Activated T-cell treated with anti-CD3 and anti-CD28 coated beads, Interleukin-2, amount 50 U/mL, for 4 hours (primary cell): ENCODE results near the gene UNC5C. TPM values are rescaled to one million over a fixed set of nuclear protein-coding genes. Genes with fewer than 3 reads are reported as not detected.

Experiments
- ATAC-seq, 2 donors: fragments of 200-7000 bp; cut with Tn5 transposase; one replicate each; pipeline ENCODE4 v1.10.0; 2021
- DNase-seq: peaks from one replicate; pipeline ENCODE4 v3.0.0-alpha.2; 2020
- H3K27me3 Mint-ChIP-seq: one replicate; pipeline ENCODE4 v1.8.0; 2021; ENCODE audit warnings: low read depth, mixed read lengths
- H3K36me3 Mint-ChIP-seq: one replicate; pipeline ENCODE4 v1.8.0; 2022; ENCODE audit warnings: mixed read lengths; ENCODE audit not compliant: insufficient read depth
- H3K4me1 Mint-ChIP-seq: one replicate; pipeline ENCODE4 v1.8.0; 2021; ENCODE audit warnings: low read depth, mixed read lengths
- H3K4me3 Mint-ChIP-seq: one replicate; pipeline ENCODE4 v1.8.0; 2021; ENCODE audit warnings: mild to moderate bottlenecking, moderate library complexity, mixed read lengths
- H3K9me3 Mint-ChIP-seq: one replicate; pipeline ENCODE4 v1.8.0; 2021; ENCODE audit warnings: mixed read lengths
- total RNA-seq, 3 donors: library from RNA; stranded (reverse); gene quantifications; one replicate each; pipeline ENCODE4 v1.2.1, GENCODE V29; 2021

The UNC5C gene
- total RNA-seq, 3 donors from 2014 or later, result 0.08 TPM; not detected in 2

DNA sequence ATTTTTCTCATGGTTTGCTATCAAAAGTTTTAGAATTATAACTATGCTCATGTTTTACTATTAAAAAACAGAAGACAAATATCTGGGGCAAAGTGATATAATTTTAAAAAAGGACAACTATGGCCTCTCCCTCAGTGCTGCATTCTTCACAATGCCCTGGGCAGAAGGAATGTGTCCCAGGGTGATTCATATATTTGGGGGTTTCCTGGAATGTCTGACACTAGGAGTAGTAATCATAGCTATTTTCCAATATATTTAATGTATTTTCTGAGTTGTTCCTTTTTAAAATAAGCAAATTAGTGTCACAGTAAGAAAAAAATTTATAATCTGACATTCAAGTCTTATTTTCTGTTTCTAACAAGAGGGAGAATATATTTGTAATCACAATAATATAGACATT is 281.7 kb downstream of the UNC5C start:
- DNase-seq, result no peak
- Mint-ChIP-seq H3K4me1 (no peaks in the 10 kb centered on the region), H3K4me3 (no peak overlapping the region), H3K36me3 (no peaks in the 10 kb centered on the region), H3K27me3 (no peaks in the 10 kb centered on the region), H3K9me3 (no peaks in the 10 kb centered on the region)
- ATAC-seq, result no peak

DNA sequence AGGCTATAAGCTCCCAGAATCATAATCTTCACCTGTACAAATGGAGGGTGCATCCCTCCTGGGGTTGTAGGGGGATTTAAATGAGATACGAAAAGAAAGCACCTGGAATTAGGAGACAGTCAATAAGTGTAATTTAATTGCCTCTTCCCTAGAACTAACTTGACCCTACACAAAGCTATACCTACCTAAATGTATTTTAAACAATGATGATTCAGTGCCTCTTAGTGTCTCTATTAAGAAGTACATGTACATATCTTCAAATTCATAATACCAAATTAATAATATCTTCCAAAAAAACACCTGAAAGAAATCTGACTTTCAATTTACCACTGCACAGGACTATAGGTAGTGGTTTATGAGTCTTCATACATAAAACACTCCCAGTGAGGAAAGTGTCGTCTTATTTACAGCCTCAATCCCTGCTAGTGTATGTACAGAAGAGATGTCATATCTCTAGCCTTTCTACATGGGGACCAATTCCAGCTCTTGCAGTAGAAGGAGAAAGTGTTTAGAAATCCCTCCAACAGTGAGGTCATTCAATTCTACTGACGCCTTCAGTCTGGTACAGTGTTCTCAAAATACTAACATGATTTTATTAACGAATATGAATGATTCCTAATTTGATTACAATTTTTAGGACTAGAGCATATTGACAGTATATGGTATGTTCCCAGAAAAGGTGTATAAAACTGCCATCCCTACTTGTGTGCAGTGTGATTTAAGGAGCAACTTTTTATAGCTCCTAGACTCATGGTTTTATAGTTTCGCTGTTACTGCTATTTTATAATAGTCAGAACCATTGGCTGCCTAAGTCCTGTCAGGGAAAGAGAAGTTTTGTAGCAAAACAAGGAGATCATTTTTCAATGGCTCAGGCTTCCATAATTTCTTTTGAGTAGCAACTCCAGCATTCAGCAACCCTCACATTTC is 282.7 kb downstream of the UNC5C start:
- ATAC-seq, result no peak
- DNase-seq, result no peak
- Mint-ChIP-seq H3K36me3 (no peaks in the 10 kb centered on the region), H3K27me3 (no peaks in the 10 kb centered on the region), H3K4me1 (no peaks in the 10 kb centered on the region), H3K9me3 (no peaks in the 10 kb centered on the region), H3K4me3 (no peak overlapping the region)

DNA sequence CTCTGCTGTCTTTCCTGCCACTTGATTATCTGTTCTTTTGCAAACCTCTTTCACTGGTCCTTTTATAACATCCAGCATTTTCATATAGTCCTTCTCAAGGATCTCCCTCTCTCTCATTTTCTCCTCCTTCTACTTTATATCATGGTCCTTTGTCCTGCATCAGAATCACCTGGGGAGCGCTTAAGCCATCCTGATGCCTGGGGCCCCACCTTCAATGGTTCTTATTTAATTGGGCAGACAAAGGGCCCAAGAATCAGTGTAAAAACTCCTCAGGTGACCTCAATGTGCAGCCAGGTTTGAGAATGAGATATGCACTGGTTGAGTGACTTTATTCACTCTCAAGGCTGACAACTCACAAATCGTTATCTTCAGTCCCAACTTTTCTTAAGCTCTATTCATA is 283.9 kb downstream of the UNC5C start:
- no peaks in the 10 kb centered on the region for H3K9me3 Mint-ChIP-seq

DNA sequence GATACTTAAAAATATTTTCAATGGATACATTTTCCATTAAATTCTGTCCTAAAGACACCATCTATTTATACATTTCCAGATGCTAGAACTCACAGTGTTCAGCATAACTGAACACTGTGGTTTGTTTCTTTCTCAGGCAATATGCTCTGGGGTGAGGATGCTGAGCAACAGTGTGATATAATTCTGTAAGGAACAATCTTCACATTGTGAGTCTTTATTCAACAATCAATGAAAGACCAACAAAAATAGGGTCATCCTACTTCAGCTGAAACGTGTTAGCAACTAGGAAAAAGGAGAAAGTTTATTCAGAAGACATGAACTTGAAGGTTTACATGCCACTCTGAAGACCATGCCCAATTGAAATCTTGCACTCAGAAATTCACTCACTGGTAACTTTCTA is 284.8 kb downstream of the UNC5C start:
- no peak overlapping the region for H3K4me3 Mint-ChIP-seq
- H3K27me3 Mint-ChIP-seq, result no peaks in the 10 kb centered on the region
- DNase-seq (no peak), ATAC-seq (no peak)
- H3K9me3 Mint-ChIP-seq, result no peaks in the 10 kb centered on the region
- no peaks in the 10 kb centered on the region for H3K36me3 Mint-ChIP-seq
- H3K4me1 Mint-ChIP-seq, result no peaks in the 10 kb centered on the region

More for the DNA sequence above, 283.9 kb downstream of the UNC5C start:
- DNase-seq, result no peak
- Mint-ChIP-seq H3K4me3 (no peak overlapping the region), H3K27me3 (no peaks in the 10 kb centered on the region), H3K4me1 (no peaks in the 10 kb centered on the region), H3K36me3 (no peaks in the 10 kb centered on the region)
- ATAC-seq, result no peak

DNA sequence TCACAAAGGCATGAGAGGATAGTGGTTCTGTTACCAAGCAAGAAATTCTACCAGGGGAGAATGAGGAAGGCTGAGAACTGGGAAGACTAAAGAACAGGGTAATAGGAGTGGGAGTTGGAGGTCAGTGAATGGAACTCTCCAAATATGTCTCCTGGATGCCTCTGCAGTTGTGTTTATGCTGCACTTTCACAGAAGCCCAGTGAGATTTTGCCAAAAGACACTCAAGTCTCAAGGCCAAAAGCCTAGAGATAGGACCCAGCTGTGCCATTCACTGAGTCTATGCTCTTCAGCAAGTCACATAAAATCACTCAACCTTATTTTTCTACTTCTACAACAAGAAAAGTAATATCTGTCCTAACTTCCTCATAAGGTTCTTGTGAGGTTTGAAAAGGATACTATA is 285.4 kb downstream of the UNC5C start:
- ATAC-seq, result no peak
- H3K36me3 Mint-ChIP-seq, result no peaks in the 10 kb centered on the region
- no peaks in the 10 kb centered on the region for H3K27me3 Mint-ChIP-seq
- no peaks in the 10 kb centered on the region for H3K4me1 Mint-ChIP-seq
- no peak for DNase-seq
- no peaks in the 10 kb centered on the region for H3K9me3 Mint-ChIP-seq
- H3K4me3 Mint-ChIP-seq, result no peak overlapping the region

DNA sequence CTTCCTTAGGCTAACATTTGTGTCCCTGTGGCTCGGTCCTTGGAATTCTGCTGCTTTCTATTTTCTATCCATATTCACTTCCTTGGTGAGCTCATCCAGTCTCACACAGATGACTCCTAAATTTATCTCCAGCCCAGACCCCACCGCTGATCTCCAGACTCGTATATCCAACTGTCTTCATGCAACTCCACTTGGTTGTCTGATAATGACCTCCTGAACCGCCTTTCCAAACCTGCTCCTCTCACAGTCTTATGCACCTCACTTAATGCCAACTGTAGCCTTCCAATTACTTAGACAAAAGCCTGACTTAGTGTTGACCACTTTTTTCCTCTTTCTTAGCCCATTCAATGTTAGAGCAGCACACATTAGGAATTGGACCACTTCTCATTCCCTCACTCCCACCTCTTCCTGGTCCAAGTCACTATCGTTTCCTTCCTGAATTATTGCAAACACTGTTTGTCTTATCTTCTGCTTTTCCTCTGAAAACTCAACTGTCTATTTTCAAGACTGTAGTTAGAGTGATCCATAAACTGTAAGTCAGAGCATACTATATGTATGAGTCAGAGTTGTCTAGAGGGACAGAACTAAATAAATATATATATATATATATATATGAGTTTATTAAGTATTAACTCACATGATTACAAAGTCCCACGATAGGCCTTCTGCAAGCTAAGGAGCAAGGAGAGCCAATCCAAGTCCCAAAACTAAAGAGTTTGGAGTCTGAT is 292.5 kb downstream of the UNC5C start:
- ATAC-seq, result no peak
- DNase-seq, result no peak
- no peaks in the 10 kb centered on the region for H3K4me1 Mint-ChIP-seq
- no peaks in the 10 kb centered on the region for H3K9me3 Mint-ChIP-seq
- no peaks in the 10 kb centered on the region for H3K36me3 Mint-ChIP-seq
- no peaks in the 10 kb centered on the region for H3K27me3 Mint-ChIP-seq
- no peak overlapping the region for H3K4me3 Mint-ChIP-seq

DNA sequence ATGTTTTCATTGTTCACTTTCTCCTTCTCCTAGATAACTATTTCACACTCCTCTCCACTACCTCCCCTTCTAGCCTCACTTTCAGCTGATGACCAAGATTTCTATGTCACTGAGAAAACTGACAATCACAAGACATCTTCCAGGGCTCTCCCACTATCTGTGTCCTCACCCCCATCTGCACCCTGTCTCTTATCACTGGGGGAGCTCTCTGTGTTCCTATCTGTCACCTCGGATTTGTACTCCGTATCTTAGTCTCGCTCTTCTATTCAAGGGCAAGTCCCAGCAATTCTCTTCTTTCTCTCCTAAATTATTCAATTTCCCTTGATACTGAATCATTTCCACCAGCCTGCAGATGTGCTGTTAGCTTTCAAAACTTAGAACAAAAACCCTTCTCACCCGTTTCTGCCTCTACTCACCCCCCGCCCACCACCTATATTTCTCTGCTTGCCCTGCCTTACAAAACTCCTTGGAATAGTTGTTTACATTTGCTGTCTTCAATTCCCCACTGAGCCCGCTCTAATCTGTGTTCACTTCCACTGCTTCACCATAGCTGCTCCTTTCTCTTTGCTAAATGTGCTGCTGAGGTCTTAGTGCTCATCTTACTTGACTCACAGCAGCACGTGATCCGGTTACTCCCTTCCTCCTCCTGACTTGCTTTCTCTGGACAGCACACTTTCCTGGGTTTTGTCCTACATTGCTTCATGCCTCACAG is 293.2 kb downstream of the UNC5C start:
- DNase-seq (no peak), ATAC-seq (no peak)
- Mint-ChIP-seq H3K4me3 (no peak overlapping the region), H3K27me3 (no peaks in the 10 kb centered on the region), H3K36me3 (no peaks in the 10 kb centered on the region), H3K9me3 (no peaks in the 10 kb centered on the region), H3K4me1 (no peaks in the 10 kb centered on the region)

DNA sequence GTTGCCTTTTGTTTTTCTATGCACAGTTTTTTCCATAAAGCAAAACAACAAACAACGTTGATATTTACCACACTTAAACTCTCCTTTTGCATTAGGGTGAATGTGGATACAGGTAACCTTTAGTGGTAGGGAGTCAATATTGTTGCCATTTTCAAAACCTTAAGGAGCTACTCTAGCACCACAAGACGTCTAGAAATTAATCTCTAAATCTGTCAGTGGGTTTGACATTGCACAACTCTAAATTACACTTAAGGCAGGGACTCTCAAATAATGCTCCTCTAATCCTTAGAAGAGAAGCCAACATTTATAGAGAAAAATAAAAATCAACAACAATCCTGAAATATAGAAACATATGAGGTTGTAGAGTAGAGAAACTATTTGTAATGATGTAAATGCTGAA is 297.2 kb downstream of the UNC5C start:
- H3K27me3 Mint-ChIP-seq, result no peaks in the 10 kb centered on the region
- H3K4me3 Mint-ChIP-seq, result no peak overlapping the region
- no peak for ATAC-seq
- DNase-seq, result no peak
- peaks cover 2% of the 10 kb centered on the region for H3K4me1 Mint-ChIP-seq
- no peaks in the 10 kb centered on the region for H3K36me3 Mint-ChIP-seq
- no peaks in the 10 kb centered on the region for H3K9me3 Mint-ChIP-seq

DNA sequence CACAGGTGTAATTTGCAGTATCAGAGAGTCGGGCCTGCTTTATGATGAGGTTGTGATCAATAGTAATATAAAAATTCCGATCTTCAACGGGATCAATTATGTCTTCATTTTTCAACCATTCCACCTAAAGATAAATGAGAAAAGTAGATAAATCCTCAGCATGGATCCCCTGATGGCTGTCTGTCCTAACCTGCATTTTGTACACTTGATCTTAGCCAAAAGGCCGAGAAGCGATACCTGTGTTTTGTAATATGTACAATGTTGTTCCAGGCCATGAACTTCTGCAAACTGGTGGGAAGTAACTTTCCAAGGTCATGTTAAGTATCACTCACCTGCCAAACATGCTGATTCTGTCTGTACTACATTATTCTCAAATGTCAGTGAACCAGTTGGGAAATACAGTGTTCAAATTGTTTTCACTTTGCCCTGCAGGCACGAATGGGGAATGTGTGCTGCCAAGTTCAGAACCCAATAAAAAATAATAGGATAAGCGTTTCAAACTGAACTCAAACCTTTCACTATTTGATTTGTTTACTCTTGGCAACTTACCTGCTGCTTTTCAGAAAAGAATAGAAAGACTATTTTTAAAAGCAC is 298.1 kb downstream of the UNC5C start:
- H3K4me1 Mint-ChIP-seq, result peaks cover 2% of the 10 kb centered on the region
- no peaks in the 10 kb centered on the region for H3K27me3 Mint-ChIP-seq
- no peaks in the 10 kb centered on the region for H3K9me3 Mint-ChIP-seq
- DNase-seq, result no peak
- H3K36me3 Mint-ChIP-seq, result no peaks in the 10 kb centered on the region
- no peak overlapping the region for H3K4me3 Mint-ChIP-seq
- no peak for ATAC-seq

DNA sequence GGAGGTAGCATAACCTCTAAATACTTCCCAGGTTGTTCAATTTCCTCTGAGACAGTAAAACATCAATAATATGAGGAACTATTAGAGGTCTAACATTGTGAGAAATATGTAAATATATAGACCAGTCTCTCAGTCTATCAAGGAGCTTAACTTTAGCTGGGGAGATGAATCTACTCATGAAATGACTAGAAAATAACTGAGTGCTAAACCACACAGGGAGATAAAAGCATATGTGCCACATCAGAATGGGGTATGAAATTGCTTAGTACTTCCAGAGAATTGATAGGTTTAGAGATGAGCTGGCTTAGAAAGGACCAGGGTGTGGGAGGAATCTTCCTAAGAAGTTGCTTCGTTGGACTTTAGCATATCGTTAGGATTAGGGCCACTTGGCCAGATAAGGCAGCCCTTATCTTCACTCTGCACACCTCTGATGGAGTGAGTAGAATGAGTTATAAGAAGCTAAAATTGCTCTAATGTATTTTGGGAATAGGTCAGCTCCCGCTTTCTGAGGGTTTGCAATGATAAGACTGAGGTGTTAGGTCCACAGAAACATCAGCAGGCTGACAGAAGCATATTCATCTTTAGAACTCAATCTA is 299.2 kb downstream of the UNC5C start:
- no peaks in the 10 kb centered on the region for H3K36me3 Mint-ChIP-seq
- no peaks in the 10 kb centered on the region for H3K9me3 Mint-ChIP-seq
- no peaks in the 10 kb centered on the region for H3K27me3 Mint-ChIP-seq
- ATAC-seq (peak; percentile 77 to 82), DNase-seq (no peak)
- H3K4me1 Mint-ChIP-seq, result peaks cover 2% of the 10 kb centered on the region
- no peak overlapping the region for H3K4me3 Mint-ChIP-seq

DNA sequence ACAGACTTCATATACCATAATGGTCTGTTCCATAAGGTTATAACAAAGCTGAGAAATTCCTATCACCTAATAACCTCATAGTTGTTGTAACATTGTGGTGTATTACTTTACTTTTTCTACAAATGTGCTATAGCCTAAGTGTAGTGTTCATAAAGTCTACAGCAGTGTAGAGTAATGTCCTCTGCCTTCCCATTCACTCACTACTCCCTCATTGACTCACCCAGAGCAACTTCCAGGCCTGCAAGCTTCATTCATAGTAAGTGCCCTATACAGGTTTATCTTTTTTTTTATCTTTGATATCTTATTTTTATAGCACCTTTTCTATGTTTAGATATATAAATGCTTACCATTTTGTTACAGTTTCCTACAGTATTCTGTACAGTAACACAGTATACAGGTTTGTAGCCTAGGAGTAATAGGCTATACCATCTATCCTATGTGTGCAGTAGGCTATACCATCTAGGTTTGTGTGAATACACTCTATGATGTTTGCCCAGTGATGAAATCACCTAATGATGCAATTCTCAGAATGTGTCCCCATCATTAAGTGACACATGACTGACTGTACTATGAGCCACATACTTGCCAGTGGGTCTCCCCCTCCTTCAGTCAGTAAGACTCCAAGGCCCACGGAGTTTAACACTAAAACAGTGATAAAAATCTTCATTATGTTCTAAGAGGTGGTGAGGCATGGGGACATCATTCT is 299.9 kb downstream of the UNC5C start:
- Mint-ChIP-seq H3K36me3 (no peaks in the 10 kb centered on the region), H3K9me3 (no peaks in the 10 kb centered on the region), H3K4me3 (no peak overlapping the region), H3K27me3 (no peaks in the 10 kb centered on the region), H3K4me1 (peaks cover 2% of the 10 kb centered on the region)
- DNase-seq, result no peak
- peak; percentile 77 to 83 for ATAC-seq

DNA sequence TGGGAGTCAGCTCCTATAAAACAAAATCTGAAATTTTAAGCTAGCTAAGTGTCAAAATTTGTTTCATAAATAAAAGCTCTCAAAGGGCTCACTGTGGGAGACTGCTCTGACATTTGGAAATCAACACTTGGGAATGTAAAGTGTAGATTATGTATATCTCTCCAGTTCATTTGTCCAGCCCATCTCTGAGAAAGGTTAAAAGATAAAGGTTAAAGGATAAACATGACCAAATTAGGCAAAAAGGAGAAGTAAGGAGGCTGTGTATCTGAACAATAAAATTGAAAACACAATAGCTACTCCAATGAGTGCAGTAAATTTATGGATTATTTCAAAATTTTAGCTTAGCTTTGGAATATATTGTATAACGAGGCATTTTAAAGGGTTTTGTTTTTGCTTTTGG is 304.9 kb downstream of the UNC5C start:
- DNase-seq (no peak), ATAC-seq (no peak)
- H3K9me3 Mint-ChIP-seq, result peaks cover 2% of the 10 kb centered on the region
- H3K27me3 Mint-ChIP-seq, result no peaks in the 10 kb centered on the region
- no peaks in the 10 kb centered on the region for H3K4me1 Mint-ChIP-seq
- no peak overlapping the region for H3K4me3 Mint-ChIP-seq
- no peaks in the 10 kb centered on the region for H3K36me3 Mint-ChIP-seq

DNA sequence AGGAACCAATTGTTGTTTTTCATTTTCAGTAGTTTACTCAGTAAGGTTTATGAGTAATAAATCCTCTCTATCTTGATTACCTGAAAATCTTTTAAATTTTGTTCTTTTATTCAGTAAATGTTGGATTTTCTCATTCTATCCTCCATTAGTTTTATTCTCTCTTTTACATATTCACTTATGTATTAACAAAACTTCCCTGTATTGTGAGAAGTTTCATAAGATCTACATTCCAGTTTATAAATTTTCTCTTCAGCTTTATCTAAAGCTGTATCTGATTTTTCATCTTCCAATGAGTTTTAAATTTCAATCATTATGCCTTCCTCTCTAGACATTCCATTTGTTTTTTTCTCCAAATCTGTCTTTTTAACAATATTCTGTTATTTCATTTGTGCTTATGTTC is 310.2 kb downstream of the UNC5C start:
- Mint-ChIP-seq H3K4me3 (no peak overlapping the region), H3K36me3 (no peaks in the 10 kb centered on the region), H3K27me3 (no peaks in the 10 kb centered on the region), H3K9me3 (peaks cover 8% of the 10 kb centered on the region), H3K4me1 (no peaks in the 10 kb centered on the region)
- ATAC-seq (no peak), DNase-seq (no peak)
